ENCODE results near the gene IRF4. TPM values are rescaled to one million over a fixed set of nuclear protein-coding genes. Genes with fewer than 3 reads are reported as not detected.

Gene IRF4
- total RNA-seq, 2 experiments from 2014 or later, result 189 to 291 TPM

GRCh38 chr6:409370-409972, 17.9 kb downstream of the IRF4 start:
- H3K4me1 ChIP-seq (ENCODE audit: insufficient read depth, low read length, poor library complexity, severe bottlenecking), result peaks cover 16% of the 10 kb centered on the region
- no TSS peak for BruUV-seq (replicated peaks)
- ChIA-PET CTCF (ENCODE audit: unreplicated experiment) (interaction anchor here (0.5 kb wide), 1 partner anchor 53 kb away, joined by 3 read pairs; no protein-coding TSS in a partner anchor), POLR2A (interaction anchor here (0.6 to 11.2 kb wide), 6 partner anchors 14 to 1168 kb away, joined by 3 to 95 read pairs (median 4); partner anchors contain the start of gene IRF4)
- H2AFZ ChIP-seq (ENCODE audit: low read length), result no peak overlapping the region
- no peaks in the 10 kb centered on the region for H4K20me1 ChIP-seq (ENCODE audit: insufficient read depth, low read length)
- peaks cover 94% of the 10 kb centered on the region for H3K36me3 ChIP-seq (ENCODE audit: insufficient read depth, low read length)
- DNase-seq (ENCODE audit: low spot score), result no peak
- no peak overlapping the region for H3K27ac ChIP-seq (ENCODE audit: low read depth, low read length, poor library complexity, severe bottlenecking)
- H3K4me3 ChIP-seq (ENCODE audit: low read depth, low read length, poor library complexity, severe bottlenecking), result no peak overlapping the region
- H3K79me2 ChIP-seq (ENCODE audit: insufficient read depth, low read depth, low read length), result peaks cover 2% of the 10 kb centered on the region; the same call in 1 of the 2 replicates
- intact Hi-C loops (cut with micrococcal nuclease; ENCODE audit: unreplicated experiment), result no loop called here
- no peak overlapping the region for H3K4me2 ChIP-seq (ENCODE audit: low read length)
- H3K9me3 ChIP-seq (ENCODE audit: low read length), result no peaks in the 10 kb centered on the region
- no peak for TF ChIP-seq CTCF (conservative IDR thresholded peaks at IDR 0.05; ENCODE audit: low read length)
- no peak for TF ChIP-seq EZH2phosphoT487 (IDR thresholded peaks at IDR 0.05; ENCODE audit: borderline replicate concordance, low read depth, low read length)
- no peaks in the 10 kb centered on the region for H3K9me2 ChIP-seq (ENCODE audit: insufficient read depth, low read length)

- no peak for DNase-seq (ENCODE audit: low spot score)
- H3K4me3 ChIP-seq (ENCODE audit: low read depth, low read length, poor library complexity, severe bottlenecking), result no peak overlapping the region
- no peaks in the 10 kb centered on the region for H3K9me2 ChIP-seq (ENCODE audit: insufficient read depth, low read length)
- H3K36me3 ChIP-seq (ENCODE audit: insufficient read depth, low read length), result peaks cover 91% of the 10 kb centered on the region
- H3K27ac ChIP-seq (ENCODE audit: low read depth, low read length, poor library complexity, severe bottlenecking), result no peak overlapping the region
- intact Hi-C loops (cut with micrococcal nuclease; ENCODE audit: unreplicated experiment), result no loop called here
- no peak for TF ChIP-seq EZH2phosphoT487 (IDR thresholded peaks at IDR 0.05; ENCODE audit: borderline replicate concordance, low read depth, low read length)
- TF ChIP-seq CTCF (conservative IDR thresholded peaks at IDR 0.05; ENCODE audit: low read length), result no peak
- H3K79me2 ChIP-seq (ENCODE audit: insufficient read depth, low read depth, low read length), result no peaks in the 10 kb centered on the region
- H3K9me3 ChIP-seq (ENCODE audit: low read length), result peaks cover 11% of the 10 kb centered on the region; the same call in 1 of the 2 replicates
- H3K4me2 ChIP-seq (ENCODE audit: low read length), result no peak overlapping the region
- no peaks in the 10 kb centered on the region for H4K20me1 ChIP-seq (ENCODE audit: insufficient read depth, low read length)
- peaks cover 11% of the 10 kb centered on the region for H3K4me1 ChIP-seq (ENCODE audit: insufficient read depth, low read length, poor library complexity, severe bottlenecking)
- CTCF ChIA-PET (ENCODE audit: unreplicated experiment), result no interaction called here
- POLR2A ChIA-PET, result interaction anchor here (11.2 kb wide), 1 partner anchor 15 kb away, joined by 95 read pairs; the partner anchor contains the start of gene IRF4
- no TSS peak for BruUV-seq (replicated peaks)
- no peak overlapping the region for H2AFZ ChIP-seq (ENCODE audit: low read length)
Measured at GRCh38 chr6:410555-411395, 19.2 kb downstream of the IRF4 start.

All from OCI-LY7 (cell line).